WTC11 (cell line): ENCODE data around the gene MED27. TPM values are rescaled to one million over a fixed set of nuclear protein-coding genes. Genes with fewer than 3 reads are reported as not detected.
A peak's percentile ranks its signal among the peaks of the same experiment; 100 is the strongest.

Experiments used
- CBFB ChIP-seq: sonication (generic); formaldehyde crosslinking; IDR thresholded peaks from 2 replicates; pipeline ENCODE4 v1.8.1; 2022; ENCODE audit warnings: mild to moderate bottlenecking, low read depth, missing genetic modification reagents
- CREB1 ChIP-seq: sonication (generic); formaldehyde crosslinking; IDR thresholded peaks from 2 replicates; pipeline ENCODE4 v1.8.0; 2023; ENCODE audit warnings: mild to moderate bottlenecking, missing genetic modification reagents
- CREM ChIP-seq: sonication (generic); formaldehyde crosslinking; IDR thresholded peaks from 2 replicates; pipeline ENCODE4 v1.8.1; 2022; ENCODE audit warnings: mild to moderate bottlenecking, missing genetic modification reagents, moderate library complexity
- FOXK1 ChIP-seq: sonication (generic); formaldehyde crosslinking; IDR thresholded peaks from 2 replicates; pipeline ENCODE4 v1.8.0; 2022; ENCODE audit warnings: mild to moderate bottlenecking, moderate library complexity, missing genetic modification reagents
- FOXP1 ChIP-seq: sonication (generic); formaldehyde crosslinking; IDR thresholded peaks from 2 replicates; pipeline ENCODE4 v1.8.0; 2022; ENCODE audit warnings: missing genetic modification reagents, mild to moderate bottlenecking, moderate library complexity, borderline replicate concordance
- FOXP4 ChIP-seq: sonication (generic); formaldehyde crosslinking; IDR thresholded peaks from 2 replicates; pipeline ENCODE4 v1.8.0; 2022; ENCODE audit warnings: mild to moderate bottlenecking, missing genetic modification reagents
- GABPB1 ChIP-seq: sonication (generic); formaldehyde crosslinking; IDR thresholded peaks from 2 replicates; pipeline ENCODE4 v1.8.1; 2023; ENCODE audit warnings: mild to moderate bottlenecking, missing genetic modification reagents
- IRF2 ChIP-seq: sonication (generic); formaldehyde crosslinking; IDR thresholded peaks from 2 replicates; pipeline ENCODE4 v1.8.0; 2022; ENCODE audit warnings: low read depth, missing genetic modification reagents, borderline replicate concordance
- JUN ChIP-seq: sonication (generic); formaldehyde crosslinking; IDR thresholded peaks from 2 replicates; pipeline ENCODE4 v1.8.0; 2023; ENCODE audit warnings: mild to moderate bottlenecking, missing genetic modification reagents
- MYBL2 ChIP-seq: sonication (generic); formaldehyde crosslinking; IDR thresholded peaks from 2 replicates; pipeline ENCODE4 v1.8.1; 2023; ENCODE audit warnings: mild to moderate bottlenecking, moderate library complexity, missing genetic modification reagents
- NR2C2 ChIP-seq: sonication (generic); formaldehyde crosslinking; IDR thresholded peaks from 2 replicates; pipeline ENCODE4 v1.8.0; 2022; ENCODE audit warnings: mild to moderate bottlenecking, missing genetic modification reagents
- PREB ChIP-seq: sonication (generic); formaldehyde crosslinking; IDR thresholded peaks from 2 replicates; pipeline ENCODE4 v1.8.1; 2022; ENCODE audit warnings: mild to moderate bottlenecking, missing genetic modification reagents, moderate library complexity, borderline replicate concordance
- PRRX2 ChIP-seq: fragments of 250-450 bp; sonication (Bioruptor Pico); IDR thresholded peaks from 2 replicates; pipeline ENCODE4 v1.8.0; 2021; ENCODE audit warnings: mild to moderate bottlenecking
- SMAD3 ChIP-seq: sonication (generic); formaldehyde crosslinking; IDR thresholded peaks from 2 replicates; pipeline ENCODE4 v1.8.0; 2022; ENCODE audit warnings: missing genetic modification reagents, mild to moderate bottlenecking, borderline replicate concordance
- TEAD1 ChIP-seq: sonication (generic); formaldehyde crosslinking; IDR thresholded peaks from 2 replicates; pipeline ENCODE4 v1.8.0; 2022; ENCODE audit warnings: mild to moderate bottlenecking, missing genetic modification reagents
- TEAD4 ChIP-seq: sonication (generic); formaldehyde crosslinking; IDR thresholded peaks from 2 replicates; pipeline ENCODE4 v1.8.0; 2022; ENCODE audit warnings: mild to moderate bottlenecking, missing genetic modification reagents
- ZNF121 ChIP-seq: sonication (generic); formaldehyde crosslinking; IDR thresholded peaks from 2 replicates; pipeline ENCODE4 v1.8.0; 2023; ENCODE audit warnings: missing genetic modification reagents
- ZNF281 ChIP-seq: sonication (generic); formaldehyde crosslinking; IDR thresholded peaks from 2 replicates; pipeline ENCODE4 v1.8.0; 2023; ENCODE audit warnings: mild to moderate bottlenecking, missing genetic modification reagents
- ZSCAN18 ChIP-seq: fragments of 250-450 bp; sonication (Bioruptor Pico); IDR thresholded peaks from 2 replicates; pipeline ENCODE4 v2.1.2; 2022; ENCODE audit warnings: mild to moderate bottlenecking, moderate library complexity
- total RNA-seq: library from RNA; stranded (reverse); gene quantifications from 3 replicates; pipeline ENCODE4 v1.2.3, GENCODE V29; 2021
- TF ChIP-seq, protein P1 (sequence below): sonication (generic); formaldehyde crosslinking; IDR thresholded peaks from 2 replicates; pipeline ENCODE4 v1.8.1; 2023; ENCODE audit warnings: mild to moderate bottlenecking, missing genetic modification reagents, moderate library complexity
- TF ChIP-seq, protein P2 (sequence below): sonication (generic); formaldehyde crosslinking; conservative IDR thresholded peaks from 2 replicates; pipeline ENCODE4 v1.8.1; 2023; ENCODE audit warnings: mild to moderate bottlenecking, low read depth, missing genetic modification reagents, moderate library complexity
- TF ChIP-seq, protein P3 (sequence below): fragments of 250-450 bp; sonication (Bioruptor Pico); conservative IDR thresholded peaks from 2 replicates; pipeline ENCODE4 v1.9.0; 2021; ENCODE audit warnings: mild to moderate bottlenecking

The MED27 gene
- total RNA-seq, 1 experiment from 2014 or later, result 27.9 TPM

GRCh38 chr9:132114102-132114707 is 34.5 kb upstream of the MED27 start (continued):
- peak; percentile 86 for TF ChIP-seq IRF2 (CRISPR knock-in tag)
- peak; percentile 85; the same call in 1 of the 2 replicates for TF ChIP-seq CBFB (CRISPR knock-in tag)
- peak; percentile 99 for TF ChIP-seq FOXP4 (CRISPR knock-in tag)
- peak; percentile 75; the same call in 1 of the 2 replicates for TF ChIP-seq CREM
- no peak for TF ChIP-seq PRRX2
- peak; percentile 98 for TF ChIP-seq TEAD4 (CRISPR knock-in tag)
- TF ChIP-seq CREB1 (CRISPR knock-in tag), result peak; percentile 97
- TF ChIP-seq JUN, result peak; percentile 97
- TF ChIP-seq FOXP1 (CRISPR knock-in tag), result peak; percentile 99
- peak; percentile 94; the same call in 1 of the 2 replicates for TF ChIP-seq PREB
- TF ChIP-seq ZNF121 (CRISPR knock-in tag), result peak; percentile 69; the same call in 1 of the 2 replicates
- peak; percentile 98 for TF ChIP-seq ZNF281 (CRISPR knock-in tag)
- TF ChIP-seq GABPB1 (CRISPR knock-in tag), result peak; percentile 77
- TF ChIP-seq SMAD3, result peak; percentile 99
- TF ChIP-seq NR2C2 (CRISPR knock-in tag), result peak; percentile 81; the same call in 1 of the 2 replicates
- TF ChIP-seq, protein P1, sequence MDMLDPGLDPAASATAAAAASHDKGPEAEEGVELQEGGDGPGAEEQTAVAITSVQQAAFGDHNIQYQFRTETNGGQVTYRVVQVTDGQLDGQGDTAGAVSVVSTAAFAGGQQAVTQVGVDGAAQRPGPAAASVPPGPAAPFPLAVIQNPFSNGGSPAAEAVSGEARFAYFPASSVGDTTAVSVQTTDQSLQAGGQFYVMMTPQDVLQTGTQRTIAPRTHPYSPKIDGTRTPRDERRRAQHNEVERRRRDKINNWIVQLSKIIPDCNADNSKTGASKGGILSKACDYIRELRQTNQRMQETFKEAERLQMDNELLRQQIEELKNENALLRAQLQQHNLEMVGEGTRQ, result peak; percentile 22; the same call in 1 of the 2 replicates
- TF ChIP-seq ZSCAN18 (CRISPR knock-in tag), result no peak
- TF ChIP-seq, protein P2, sequence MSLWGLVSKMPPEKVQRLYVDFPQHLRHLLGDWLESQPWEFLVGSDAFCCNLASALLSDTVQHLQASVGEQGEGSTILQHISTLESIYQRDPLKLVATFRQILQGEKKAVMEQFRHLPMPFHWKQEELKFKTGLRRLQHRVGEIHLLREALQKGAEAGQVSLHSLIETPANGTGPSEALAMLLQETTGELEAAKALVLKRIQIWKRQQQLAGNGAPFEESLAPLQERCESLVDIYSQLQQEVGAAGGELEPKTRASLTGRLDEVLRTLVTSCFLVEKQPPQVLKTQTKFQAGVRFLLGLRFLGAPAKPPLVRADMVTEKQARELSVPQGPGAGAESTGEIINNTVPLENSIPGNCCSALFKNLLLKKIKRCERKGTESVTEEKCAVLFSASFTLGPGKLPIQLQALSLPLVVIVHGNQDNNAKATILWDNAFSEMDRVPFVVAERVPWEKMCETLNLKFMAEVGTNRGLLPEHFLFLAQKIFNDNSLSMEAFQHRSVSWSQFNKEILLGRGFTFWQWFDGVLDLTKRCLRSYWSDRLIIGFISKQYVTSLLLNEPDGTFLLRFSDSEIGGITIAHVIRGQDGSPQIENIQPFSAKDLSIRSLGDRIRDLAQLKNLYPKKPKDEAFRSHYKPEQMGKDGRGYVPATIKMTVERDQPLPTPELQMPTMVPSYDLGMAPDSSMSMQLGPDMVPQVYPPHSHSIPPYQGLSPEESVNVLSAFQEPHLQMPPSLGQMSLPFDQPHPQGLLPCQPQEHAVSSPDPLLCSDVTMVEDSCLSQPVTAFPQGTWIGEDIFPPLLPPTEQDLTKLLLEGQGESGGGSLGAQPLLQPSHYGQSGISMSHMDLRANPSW (CRISPR knock-in tag), result no peak
- TF ChIP-seq, protein P3, sequence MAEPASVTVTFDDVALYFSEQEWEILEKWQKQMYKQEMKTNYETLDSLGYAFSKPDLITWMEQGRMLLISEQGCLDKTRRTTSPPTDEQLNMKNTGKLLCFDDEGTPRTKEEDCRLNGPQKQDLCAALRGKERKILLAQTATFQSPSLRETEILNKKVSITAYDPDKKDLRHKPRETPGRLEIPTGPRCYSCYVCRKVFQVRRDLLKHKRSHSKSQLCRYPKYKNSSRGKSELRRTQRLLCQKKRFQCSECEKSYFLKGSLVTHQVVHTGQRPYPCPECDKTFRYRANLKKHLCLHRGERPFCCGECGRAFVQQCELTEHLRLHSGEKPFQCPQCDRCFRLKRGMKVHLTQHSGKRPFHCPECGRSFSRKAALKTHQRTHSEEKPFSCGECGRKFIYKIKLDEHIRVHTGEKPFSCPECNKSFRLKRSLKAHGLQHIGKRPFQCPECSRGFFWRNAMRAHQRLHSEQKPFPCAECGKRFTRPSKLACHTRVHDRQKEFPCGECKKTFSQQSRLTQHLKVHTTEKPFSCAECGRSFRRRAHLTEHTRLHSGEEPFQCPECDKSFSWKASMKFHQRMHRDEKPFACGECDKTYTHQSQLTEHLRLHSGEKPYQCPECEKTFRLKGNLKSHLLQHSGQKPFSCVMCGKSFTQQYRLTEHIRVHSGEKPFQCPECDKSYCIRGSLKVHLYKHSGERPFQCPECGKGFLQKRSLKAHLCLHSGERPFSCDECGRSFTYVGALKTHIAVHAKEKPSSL (CRISPR knock-in tag), result no peak
- peak; percentile 96 for TF ChIP-seq MYBL2 (CRISPR knock-in tag)
- peak; percentile 96 for TF ChIP-seq FOXK1 (CRISPR knock-in tag)
- peak; percentile 99 for TF ChIP-seq TEAD1 (CRISPR knock-in tag)
- TF ChIP-seq, all 79 proteins: peak for 51
